KMS-11 (cell line): Measurements from ENCODE around the gene GPX6.
"Not testable (repeated sequence)": the region's sequence is repeated elsewhere in the genome, so short reads cannot be mapped to it uniquely, and the experiment has no call there.

ENCODE experiments used
- H2AFZ ChIP-seq: fragments of 200-600 bp; sonication (generic); 2 replicates; pipeline ENCODE4 v1.6.1; 2016; ENCODE audit warnings: antibody characterized with exemption, mixed run types, low read depth
- H3K27ac ChIP-seq: fragments of 200-600 bp; sonication (generic); 2 replicates; pipeline ENCODE4 v1.6.1; 2016; ENCODE audit warnings: mild to moderate bottlenecking, mixed run types
- H3K27me3 ChIP-seq: fragments of 200-600 bp; sonication (generic); 2 replicates; pipeline ENCODE4 v1.6.1; 2017; ENCODE audit warnings: mild to moderate bottlenecking, low read depth, mixed run types, moderate library complexity; ENCODE audit not compliant: insufficient read depth
- H3K36me3 ChIP-seq: fragments of 200-600 bp; sonication (generic); 2 replicates; pipeline ENCODE4 v1.6.1; 2017; ENCODE audit warnings: mild to moderate bottlenecking, mixed run types; ENCODE audit not compliant: insufficient read depth
- H3K4me1 ChIP-seq: fragments of 200-600 bp; sonication (generic); 2 replicates; pipeline ENCODE4 v1.6.1; 2016; ENCODE audit warnings: mild to moderate bottlenecking, low read depth, mixed run types; ENCODE audit not compliant: poor library complexity, severe bottlenecking
- H3K4me2 ChIP-seq: fragments of 200-600 bp; sonication (generic); 2 replicates; pipeline ENCODE4 v1.7.0; 2016; ENCODE audit warnings: mild to moderate bottlenecking, mixed run types
- H3K4me3 ChIP-seq: fragments of 200-600 bp; sonication (generic); IDR thresholded peaks from 2 replicates; pipeline ENCODE4 v1.6.1; 2017; ENCODE audit warnings: low read depth, low read length, mixed read lengths; ENCODE audit not compliant: insufficient read depth
- H3K79me2 ChIP-seq: fragments of 200-600 bp; sonication (generic); 2 replicates; pipeline ENCODE4 v1.6.1; 2016; ENCODE audit warnings: low read depth, mixed run types; ENCODE audit not compliant: insufficient read depth
- H3K9ac ChIP-seq: fragments of 200-600 bp; sonication (generic); 2 replicates; pipeline ENCODE4 v1.6.1; 2016; ENCODE audit warnings: mild to moderate bottlenecking, mixed run types
- H4K20me1 ChIP-seq: fragments of 200-600 bp; sonication (generic); 2 replicates; pipeline ENCODE4 v1.6.1; 2016; ENCODE audit warnings: mild to moderate bottlenecking, mixed run types; ENCODE audit not compliant: insufficient read depth
- TF ChIP-seq, protein P1 (sequence below): fragments of 200-600 bp; sonication (generic); conservative IDR thresholded peaks from 2 replicates; pipeline ENCODE4 v1.6.1; 2017; ENCODE audit warnings: low read depth, mild to moderate bottlenecking, antibody characterized with exemption, low read length, moderate library complexity, mixed read lengths

The GPX6 gene

GRCh38 chr6:28522594-28523240, 7.1 kb upstream of the GPX6 start:
- no peaks in the 10 kb centered on the region for H3K4me1 ChIP-seq
- H4K20me1 ChIP-seq: no peaks in the 10 kb centered on the region
- H2AFZ ChIP-seq: no peak overlapping the region
- H3K79me2 ChIP-seq: no peaks in the 10 kb centered on the region
- H3K27ac ChIP-seq: no peak overlapping the region
- no peak overlapping the region for H3K9ac ChIP-seq
- no peak overlapping the region for H3K4me3 ChIP-seq
- H3K36me3 ChIP-seq: no peaks in the 10 kb centered on the region
- H3K4me2 ChIP-seq: no peak overlapping the region
- no peaks in the 10 kb centered on the region for H3K27me3 ChIP-seq
- TF ChIP-seq, protein P1, sequence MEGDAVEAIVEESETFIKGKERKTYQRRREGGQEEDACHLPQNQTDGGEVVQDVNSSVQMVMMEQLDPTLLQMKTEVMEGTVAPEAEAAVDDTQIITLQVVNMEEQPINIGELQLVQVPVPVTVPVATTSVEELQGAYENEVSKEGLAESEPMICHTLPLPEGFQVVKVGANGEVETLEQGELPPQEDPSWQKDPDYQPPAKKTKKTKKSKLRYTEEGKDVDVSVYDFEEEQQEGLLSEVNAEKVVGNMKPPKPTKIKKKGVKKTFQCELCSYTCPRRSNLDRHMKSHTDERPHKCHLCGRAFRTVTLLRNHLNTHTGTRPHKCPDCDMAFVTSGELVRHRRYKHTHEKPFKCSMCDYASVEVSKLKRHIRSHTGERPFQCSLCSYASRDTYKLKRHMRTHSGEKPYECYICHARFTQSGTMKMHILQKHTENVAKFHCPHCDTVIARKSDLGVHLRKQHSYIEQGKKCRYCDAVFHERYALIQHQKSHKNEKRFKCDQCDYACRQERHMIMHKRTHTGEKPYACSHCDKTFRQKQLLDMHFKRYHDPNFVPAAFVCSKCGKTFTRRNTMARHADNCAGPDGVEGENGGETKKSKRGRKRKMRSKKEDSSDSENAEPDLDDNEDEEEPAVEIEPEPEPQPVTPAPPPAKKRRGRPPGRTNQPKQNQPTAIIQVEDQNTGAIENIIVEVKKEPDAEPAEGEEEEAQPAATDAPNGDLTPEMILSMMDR: no peak

DNA sequence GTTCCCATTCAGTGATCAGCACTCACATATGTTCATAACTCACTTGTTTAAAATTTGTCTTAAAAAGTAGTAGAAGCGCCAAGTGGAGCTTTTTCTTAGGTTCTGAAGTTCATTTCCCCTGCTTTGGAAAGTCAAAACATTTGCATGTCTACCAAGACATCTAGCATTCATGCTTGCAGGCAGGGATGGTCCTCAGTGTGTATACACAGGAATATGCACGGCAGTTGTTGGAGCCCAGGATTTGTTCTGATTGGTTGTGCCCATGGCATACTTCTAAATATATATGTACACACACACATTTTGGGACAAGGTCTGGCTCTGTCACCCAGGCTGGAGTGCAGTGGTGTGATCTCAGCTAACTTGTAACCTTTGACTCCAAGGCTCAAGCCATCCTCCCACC, 2.4 kb upstream of the GPX6 start:
- Histone ChIP-seq H3K4me2 (no peak overlapping the region), H3K4me1 (no peaks in the 10 kb centered on the region), H3K4me3 (no peak overlapping the region), H3K9ac (no peak overlapping the region), H4K20me1 (no peaks in the 10 kb centered on the region), H2AFZ (no peak overlapping the region), H3K27ac (no peak overlapping the region), H3K36me3 (no peaks in the 10 kb centered on the region), H3K79me2 (no peaks in the 10 kb centered on the region), H3K27me3 (no peaks in the 10 kb centered on the region)
- TF ChIP-seq, protein P1: no peak

DNA sequence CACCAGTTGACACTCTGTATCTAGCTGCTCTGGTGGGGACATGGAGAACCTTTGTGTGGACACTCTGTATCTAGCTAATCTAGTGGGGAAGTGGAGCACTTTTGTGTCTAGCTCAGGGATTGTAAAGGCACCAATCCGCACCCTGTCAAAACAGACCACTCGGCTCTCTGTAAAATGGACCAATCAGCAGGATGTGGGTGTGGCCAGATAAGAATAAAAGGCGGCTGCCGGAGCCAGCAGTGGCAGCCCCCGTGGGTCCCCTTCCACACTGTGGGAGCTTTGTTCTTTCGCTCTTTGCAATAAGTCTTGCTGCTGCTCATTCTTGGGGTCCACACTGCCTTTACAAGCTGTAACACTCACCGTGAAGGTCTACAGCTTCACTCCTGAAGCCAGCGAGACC, 3.2 kb downstream of the GPX6 start:
- H3K79me2 ChIP-seq, H3K4me2 ChIP-seq, H2AFZ ChIP-seq, H3K27me3 ChIP-seq, H3K36me3 ChIP-seq, H3K9ac ChIP-seq, H3K4me3 ChIP-seq, H3K4me1 ChIP-seq, H4K20me1 ChIP-seq, H3K27ac ChIP-seq: not testable (repeated sequence)

- no peaks in the 10 kb centered on the region for H3K36me3 ChIP-seq
- no peaks in the 10 kb centered on the region for H3K4me1 ChIP-seq
- no peak overlapping the region for H3K9ac ChIP-seq
- no peak overlapping the region for H3K27ac ChIP-seq
- no peak overlapping the region for H2AFZ ChIP-seq
- H3K79me2 ChIP-seq: no peaks in the 10 kb centered on the region
- H3K4me2 ChIP-seq: no peak overlapping the region
- TF ChIP-seq, protein P1: no peak
- no peak overlapping the region for H3K4me3 ChIP-seq
- H3K27me3 ChIP-seq: no peaks in the 10 kb centered on the region
- no peaks in the 10 kb centered on the region for H4K20me1 ChIP-seq
These were observed 3.8 kb downstream of the GPX6 start for GRCh38 chr6:28511628-28512300.

DNA sequence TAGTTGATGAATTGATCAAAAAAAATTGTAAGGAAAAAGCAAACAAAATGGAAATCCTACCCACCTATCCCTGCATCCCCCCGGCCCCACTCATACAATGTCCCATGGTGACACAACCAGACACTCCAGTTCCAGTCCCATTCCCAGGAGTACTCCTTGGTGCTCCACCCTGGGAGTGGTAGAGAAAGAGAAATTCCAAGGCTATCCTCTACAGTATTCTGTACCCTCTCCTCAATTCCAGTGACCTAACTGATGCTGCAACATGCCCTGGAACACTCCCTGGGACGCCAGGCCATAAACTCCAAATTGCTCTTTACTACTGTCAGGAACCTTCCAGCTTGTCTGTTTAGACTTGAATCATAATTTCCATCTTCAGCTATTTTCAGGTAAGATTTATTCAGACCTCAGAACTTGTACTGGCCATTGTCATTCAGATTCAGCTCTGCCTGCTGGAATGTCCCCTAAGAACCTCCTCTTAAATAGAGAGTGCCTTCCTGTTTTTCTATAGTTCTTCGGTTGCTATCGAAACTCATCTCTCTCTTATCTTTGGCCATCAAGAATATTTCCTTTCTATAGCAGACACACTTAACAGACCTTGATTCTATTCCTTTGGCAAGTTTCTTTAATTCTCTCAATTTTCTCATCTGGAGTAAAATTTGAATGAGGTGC, 8.7 kb downstream of the GPX6 start:
- Histone ChIP-seq H4K20me1 (no peaks in the 10 kb centered on the region), H3K27ac (no peak overlapping the region), H2AFZ (no peak overlapping the region), H3K27me3 (no peaks in the 10 kb centered on the region), H3K4me3 (no peak overlapping the region), H3K4me2 (no peak overlapping the region), H3K4me1 (no peaks in the 10 kb centered on the region), H3K36me3 (no peaks in the 10 kb centered on the region), H3K9ac (no peak overlapping the region), H3K79me2 (no peaks in the 10 kb centered on the region)
- TF ChIP-seq, protein P1: no peak
